Measurements from ENCODE around the gene MAGI3.
A peak's percentile ranks its signal among the peaks of the same experiment; 100 is the strongest.

MAGI3 gene

GRCh38 chr1:113657556-113658063 lies 267.3 kb downstream of the MAGI3 start:
- no peak for DNase-seq (ENCODE audit: low read depth)

DNA sequence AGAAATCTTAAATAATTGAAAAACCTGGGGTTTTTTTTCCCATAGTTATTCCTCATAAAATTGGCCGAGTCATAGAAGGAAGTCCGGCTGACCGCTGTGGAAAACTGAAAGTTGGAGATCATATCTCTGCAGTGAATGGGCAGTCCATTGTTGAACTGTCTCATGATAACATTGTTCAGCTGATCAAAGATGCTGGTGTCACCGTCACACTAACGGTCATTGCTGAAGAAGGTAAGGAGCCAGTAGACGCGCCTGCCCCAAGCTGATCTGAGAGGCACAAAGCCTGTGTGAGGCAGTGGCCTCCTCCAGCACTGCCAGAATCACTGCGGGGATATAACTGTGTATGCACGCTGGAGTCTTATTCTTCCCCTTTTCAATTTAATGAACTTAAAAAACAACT lies 268.7 kb downstream of the MAGI3 start:
- no peak for DNase-seq (ENCODE audit: low read depth)

GRCh38 chr1:113659556-113659955 lies 269.2 kb downstream of the MAGI3 start:
- DNase-seq (ENCODE audit: low read depth): no peak

DNA sequence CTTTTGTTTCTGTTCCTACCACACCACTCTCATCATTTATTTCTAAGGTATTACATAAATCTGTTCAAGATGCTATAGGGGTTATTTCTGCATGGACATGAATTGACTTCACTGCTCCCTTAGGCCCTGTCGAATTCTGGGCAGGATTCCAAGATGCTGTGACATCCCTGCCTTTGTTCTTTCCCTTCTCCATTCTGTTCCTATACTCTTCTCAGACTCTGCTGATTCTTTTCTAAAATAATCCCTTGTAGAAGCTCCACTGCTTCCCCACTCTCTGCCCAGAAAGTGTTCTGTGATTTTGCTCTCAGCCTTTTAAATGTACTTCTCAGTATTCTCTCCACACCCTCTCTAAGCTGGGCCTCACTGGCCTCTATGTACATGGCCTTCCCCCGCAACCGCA lies 269.8 kb downstream of the MAGI3 start:
- DNase-seq (ENCODE audit: low read depth): no peak

DNA sequence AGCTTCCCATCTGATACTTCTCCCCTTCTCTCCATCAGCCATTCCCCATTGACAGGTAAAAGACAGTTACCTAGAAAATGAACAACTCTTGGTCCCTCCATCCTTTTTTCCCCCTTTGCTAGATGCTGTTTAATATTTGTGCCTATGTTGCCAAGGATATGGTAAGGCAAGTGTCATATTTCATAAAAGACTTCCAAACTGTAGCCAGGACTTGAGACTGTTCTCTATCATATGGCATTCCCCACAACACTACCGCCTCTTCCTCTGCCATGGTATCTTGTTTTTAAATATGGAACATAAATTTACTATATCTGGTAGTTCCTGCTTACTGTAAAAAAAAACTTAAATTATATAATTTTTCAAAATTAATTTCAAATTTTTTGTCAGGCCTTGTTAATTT lies 271.8 kb downstream of the MAGI3 start:
- no peak for DNase-seq (ENCODE audit: low read depth)

- peak; percentile 31 for DNase-seq (ENCODE audit: low read depth)
Measured at GRCh38 chr1:113663165-113663951, 273.0 kb downstream of the MAGI3 start.

- DNase-seq (ENCODE audit: low read depth): no peak
Measured at GRCh38 chr1:113665071-113665470, 274.8 kb downstream of the MAGI3 start.

GRCh38 chr1:113666126-113666525 lies 275.8 kb downstream of the MAGI3 start:
- DNase-seq (ENCODE audit: low read depth): no peak

- no peak for DNase-seq (ENCODE audit: low read depth)
Measured at GRCh38 chr1:113669988-113670387, 279.7 kb downstream of the MAGI3 start.

DNA sequence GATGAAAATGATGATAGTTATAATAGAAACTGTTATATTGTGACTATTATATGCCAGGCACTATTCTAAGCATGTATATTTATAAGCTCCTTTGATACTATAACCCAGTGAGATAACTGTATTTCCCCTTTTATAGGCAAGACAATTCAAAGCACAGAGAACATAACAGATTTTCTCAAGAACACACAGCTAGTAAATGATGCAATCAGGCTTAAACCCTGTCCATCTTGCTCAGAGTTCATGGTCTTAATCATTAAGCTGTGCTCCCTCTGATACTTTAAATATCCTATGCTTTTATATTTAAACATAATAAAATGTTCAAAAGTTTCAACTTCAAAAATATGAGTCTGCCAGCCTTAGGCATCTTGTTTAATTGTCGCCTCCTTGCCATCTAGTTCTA lies 280.3 kb downstream of the MAGI3 start:
- no peak for DNase-seq (ENCODE audit: low read depth)

DNA sequence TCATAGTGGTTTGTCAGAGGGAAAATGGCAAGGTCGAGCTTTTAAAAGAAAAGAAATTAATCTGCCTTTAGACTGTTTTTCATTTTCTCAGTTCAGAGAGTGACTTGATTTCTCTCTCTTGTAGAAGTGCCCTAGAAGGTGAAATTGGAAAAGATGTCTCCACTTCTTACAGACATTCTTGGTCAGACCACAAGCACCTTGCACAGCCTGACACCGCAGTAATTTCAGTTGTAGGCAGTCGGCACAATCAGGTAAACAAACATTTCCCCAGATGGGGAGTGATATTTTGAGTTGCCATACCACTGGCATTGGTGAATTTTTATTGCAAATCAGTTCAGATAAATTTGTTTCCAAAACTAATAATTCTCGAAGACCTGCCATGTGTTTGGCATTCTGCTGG lies 282.2 kb downstream of the MAGI3 start:
- no peak for DNase-seq (ENCODE audit: low read depth)

GRCh38 chr1:113674591-113674990 lies 284.3 kb downstream of the MAGI3 start:
- DNase-seq (ENCODE audit: low read depth): no peak

DNA sequence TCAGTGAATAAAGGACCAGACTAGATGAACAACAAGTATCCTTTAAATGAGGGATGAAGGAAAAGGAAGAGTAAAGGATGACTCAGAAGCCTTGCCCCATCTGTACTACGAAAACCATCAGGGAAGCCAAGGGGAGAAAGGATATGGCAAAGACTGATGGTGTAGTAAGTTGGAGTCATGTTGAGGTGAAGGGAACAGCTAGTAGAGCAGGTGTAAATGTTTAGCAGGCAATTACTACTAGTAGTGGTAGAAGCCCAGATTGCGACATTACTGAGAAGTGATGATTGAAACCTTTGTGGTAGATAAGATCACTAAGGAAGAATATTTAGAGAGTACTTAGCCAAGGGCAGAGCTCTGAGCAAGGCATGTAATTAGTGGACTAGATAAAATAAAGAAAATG lies 285.0 kb downstream of the MAGI3 start:
- no peak for DNase-seq (ENCODE audit: low read depth)

- no peak for DNase-seq (ENCODE audit: low read depth)
Measured at GRCh38 chr1:113676524-113676923, 286.2 kb downstream of the MAGI3 start.

GRCh38 chr1:113677250-113678158 lies 287.2 kb downstream of the MAGI3 start:
- no peak for DNase-seq (ENCODE audit: low read depth)

DNA sequence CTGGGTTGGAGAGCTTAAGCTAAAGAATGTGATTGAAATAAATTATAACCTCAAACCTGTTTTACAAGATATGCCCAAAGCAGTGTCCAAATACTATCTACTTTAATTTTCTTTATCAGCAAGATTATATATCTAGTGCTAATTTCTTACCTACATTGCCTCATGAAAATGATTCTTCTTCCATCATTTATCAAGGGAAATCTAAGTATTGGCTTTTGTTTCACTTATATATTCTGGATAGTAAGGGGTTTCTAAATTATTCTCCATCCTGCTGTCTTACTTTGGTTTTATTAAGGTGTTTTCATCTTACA lies 287.8 kb downstream of the MAGI3 start:
- no peak for DNase-seq (ENCODE audit: low read depth)

DNA sequence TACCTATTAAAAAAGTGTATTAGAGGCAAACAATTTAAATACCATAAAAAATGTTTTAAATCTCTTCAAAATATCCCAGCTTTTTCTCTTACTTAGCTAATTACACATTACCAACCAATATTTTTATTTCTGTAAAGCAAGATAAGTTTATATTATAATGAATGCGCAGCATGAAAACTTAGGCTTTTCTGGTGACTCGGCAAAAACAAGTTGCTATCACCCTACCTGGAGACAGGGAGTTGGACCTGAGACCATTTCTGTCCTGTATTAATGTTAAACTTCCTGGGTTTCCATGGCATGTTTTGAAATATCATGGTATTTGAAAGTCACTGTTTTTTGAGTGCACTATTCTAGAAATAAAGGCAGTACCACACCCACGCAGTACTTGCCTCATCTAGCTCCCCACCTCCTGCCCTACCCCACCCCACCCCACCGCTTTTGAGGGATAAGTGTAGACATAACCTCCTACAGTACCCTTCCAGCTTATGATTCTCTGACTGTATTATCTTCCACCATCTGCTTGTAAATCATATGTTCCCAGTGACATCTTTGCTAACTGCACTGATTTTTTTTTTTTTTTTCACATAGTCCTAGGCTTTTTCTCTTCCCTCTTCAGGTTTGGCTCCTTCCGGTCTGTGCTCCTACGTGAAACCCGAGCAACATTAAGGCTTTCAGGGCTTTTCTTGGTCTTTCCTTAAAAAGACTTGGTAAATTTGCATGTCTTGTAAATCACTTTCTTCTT lies 291.5 kb downstream of the MAGI3 start:
- DNase-seq (ENCODE audit: low read depth): no peak

DNA sequence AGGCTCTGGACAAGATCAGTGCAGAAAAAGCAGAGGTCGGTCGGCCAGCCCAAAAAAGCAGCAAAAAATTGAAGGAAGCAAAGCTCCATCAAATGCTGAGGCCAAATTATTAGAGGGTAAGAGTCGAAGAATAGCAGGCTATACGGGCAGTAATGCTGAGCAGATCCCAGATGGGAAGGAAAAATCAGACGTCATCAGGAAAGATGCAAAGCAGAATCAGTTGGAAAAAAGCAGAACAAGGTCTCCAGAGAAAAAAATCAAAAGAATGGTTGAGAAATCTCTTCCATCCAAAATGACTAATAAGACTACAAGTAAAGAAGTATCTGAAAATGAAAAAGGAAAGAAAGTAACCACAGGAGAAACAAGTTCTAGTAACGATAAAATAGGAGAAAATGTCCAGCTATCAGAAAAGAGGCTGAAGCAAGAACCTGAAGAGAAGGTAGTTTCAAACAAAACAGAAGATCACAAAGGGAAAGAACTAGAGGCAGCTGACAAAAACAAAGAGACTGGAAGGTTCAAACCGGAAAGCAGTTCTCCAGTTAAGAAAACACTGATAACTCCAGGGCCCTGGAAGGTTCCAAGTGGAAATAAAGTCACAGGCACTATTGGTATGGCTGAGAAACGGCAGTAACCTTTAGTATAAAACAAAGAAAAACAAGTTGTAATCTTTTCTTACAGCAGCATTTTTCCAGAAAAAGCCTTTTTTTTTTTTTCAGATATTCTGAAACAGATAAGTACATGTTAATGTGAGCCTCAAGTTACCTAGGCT lies 293.3 kb downstream of the MAGI3 start:
- DNase-seq (ENCODE audit: low read depth): no peak

- DNase-seq (ENCODE audit: low read depth): no peak
Measured at GRCh38 chr1:113684153-113684541, 293.8 kb downstream of the MAGI3 start.

- no peak for DNase-seq (ENCODE audit: low read depth)
Measured at GRCh38 chr1:113686891-113687618, 296.7 kb downstream of the MAGI3 start.

DNA sequence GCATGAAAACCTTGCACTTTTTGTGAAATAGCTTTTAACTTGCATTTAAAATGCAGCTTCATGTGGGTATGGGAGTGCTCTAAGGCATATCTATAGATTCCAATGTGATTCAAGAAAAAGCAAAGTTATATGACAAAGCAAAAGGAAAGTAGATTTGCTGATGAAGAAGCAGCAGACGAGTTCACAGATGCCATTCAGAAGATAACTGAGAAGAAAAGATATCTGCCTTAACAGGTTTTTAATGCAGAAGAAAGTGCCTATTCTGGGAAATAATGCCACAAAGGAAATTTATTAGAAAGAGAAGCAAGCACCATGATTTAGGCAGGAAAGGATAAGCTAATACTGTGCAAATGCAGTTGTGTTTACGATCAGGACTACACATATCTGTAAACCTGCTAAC lies 300.9 kb downstream of the MAGI3 start:
- DNase-seq (ENCODE audit: low read depth): no peak

All from HS-5 (cell line).